Cardiac muscle cell (in vitro differentiated cells and primary cell): ENCODE data around the gene CCDC149. TPM values are rescaled to one million over a fixed set of nuclear protein-coding genes. Genes with fewer than 3 reads are reported as not detected.

Experiments
- DNase-seq, 2 donors: peaks; one replicate each; pipeline versions ENCODE4 v3.0.0 to v3.0.0-alpha.2; 2010 to 2017; ENCODE audit warnings: low read depth in 1 of 2, low spot score in 1 of 2
- H3K27ac ChIP-seq: fragments of 200-600 bp; sonication (generic); 2 replicates; pipeline ENCODE4 v1.5.1; 2016
- H3K27me3 ChIP-seq: fragments of 200-600 bp; sonication (generic); 2 replicates; pipeline ENCODE4 v1.6.0; 2016; ENCODE audit warnings: control low read depth
- H3K36me3 ChIP-seq: fragments of 200-600 bp; sonication (generic); 2 replicates; pipeline ENCODE4 v1.5.1; 2016; ENCODE audit warnings: control low read depth
- H3K4me1 ChIP-seq: fragments of 200-600 bp; sonication (generic); 2 replicates; pipeline ENCODE4 v1.8.1; 2017; ENCODE audit warnings: low read depth, mild to moderate bottlenecking, mixed run types
- H3K4me3 ChIP-seq: fragments of 200-600 bp; sonication (generic); 2 replicates; pipeline ENCODE4 v1.5.1; 2016; ENCODE audit warnings: mild to moderate bottlenecking
- H3K9me3 ChIP-seq: fragments of 200-600 bp; sonication (generic); 2 replicates; pipeline ENCODE4 v1.5.1; 2017; ENCODE audit warnings: low read depth, mild to moderate bottlenecking, control low read depth
- CTCF ChIP-seq: IDR thresholded peaks from 2 replicates; pipeline ENCODE4 v1.5.1; 2012; ENCODE audit warnings: low read depth, mild to moderate bottlenecking, low read length
- polyA plus RNA-seq: library from polyadenylated mRNA; unstranded; fragments of >200 nt; fragmentation: Nextera tagmentation; extraction: Ambion mirVana; gene quantifications from 2 replicates; pipeline ENCODE4 v1.2.1, GENCODE V29; 2016
- total RNA-seq: library from RNA; depleted of rRNA; stranded (reverse); fragments of >200 nt; gene quantifications from 2 replicates; pipeline ENCODE4 v1.2.3, GENCODE V29; 2016

Gene CCDC149
- total and polyA plus RNA-seq, 2 experiments from 2014 or later, result 4.2 to 7.0 TPM

- H3K9me3 ChIP-seq, result no peaks in the 10 kb centered on the region
- H3K4me1 ChIP-seq, result no peaks in the 10 kb centered on the region
- H3K36me3 ChIP-seq, result no peaks in the 10 kb centered on the region
- no peak for TF ChIP-seq CTCF
- H3K27me3 ChIP-seq, result no peaks in the 10 kb centered on the region
- no peak overlapping the region for H3K4me3 ChIP-seq
- DNase-seq, result no peak
- H3K27ac ChIP-seq, result no peak overlapping the region
These were observed 139.9 kb downstream of the CCDC149 start for GRCh38 chr4:24772952-24773351.

- Histone ChIP-seq H3K36me3 (no peaks in the 10 kb centered on the region), H3K27me3 (no peaks in the 10 kb centered on the region), H3K4me1 (no peaks in the 10 kb centered on the region), H3K27ac (no peak overlapping the region), H3K4me3 (no peak overlapping the region), H3K9me3 (no peaks in the 10 kb centered on the region)
- TF ChIP-seq CTCF, result no peak
- DNase-seq, result no peak
These were observed 140.7 kb downstream of the CCDC149 start for GRCh38 chr4:24772061-24772705.

GRCh38 chr4:24771241-24771640 lies 141.6 kb downstream of the CCDC149 start:
- H3K36me3 ChIP-seq, result no peaks in the 10 kb centered on the region
- H3K27ac ChIP-seq, result no peak overlapping the region
- peak in 1 of 2 donors; percentile 54 for DNase-seq
- TF ChIP-seq CTCF, result no peak
- H3K4me1 ChIP-seq, result no peaks in the 10 kb centered on the region
- no peaks in the 10 kb centered on the region for H3K27me3 ChIP-seq
- no peak overlapping the region for H3K4me3 ChIP-seq
- no peaks in the 10 kb centered on the region for H3K9me3 ChIP-seq

GRCh38 chr4:24770667-24771066 lies 142.2 kb downstream of the CCDC149 start:
- Histone ChIP-seq H3K9me3 (no peaks in the 10 kb centered on the region), H3K4me1 (no peaks in the 10 kb centered on the region), H3K27ac (no peak overlapping the region), H3K4me3 (no peak overlapping the region), H3K27me3 (no peaks in the 10 kb centered on the region), H3K36me3 (no peaks in the 10 kb centered on the region)
- DNase-seq, result no peak
- TF ChIP-seq CTCF, result no peak

GRCh38 chr4:24770032-24770584 lies 142.7 kb downstream of the CCDC149 start:
- Histone ChIP-seq H3K27me3 (no peaks in the 10 kb centered on the region), H3K4me3 (no peak overlapping the region), H3K9me3 (no peaks in the 10 kb centered on the region), H3K27ac (no peak overlapping the region), H3K36me3 (no peaks in the 10 kb centered on the region), H3K4me1 (peaks cover 4% of the 10 kb centered on the region)
- no peak for TF ChIP-seq CTCF
- DNase-seq, result peak; percentile 4 to 52
